Coronary artery (tissue), 2 donors: ENCODE measurements around the gene ZFP62.
A peak's percentile ranks its signal among the peaks of the same experiment; 100 is the strongest.

Source experiments
- DNase-seq: peaks from one replicate; pipeline ENCODE4 v3.0.0-alpha.2; 2017; ENCODE audit warnings: low spot score
- H3K27ac ChIP-seq, 2 donors: fragments of 200-600 bp; sonication (generic); one replicate each; pipeline ENCODE4 v1.5.1; 2016 to 2019
- H3K4me3 ChIP-seq: fragments of 200-600 bp; sonication (generic); 2 replicates; pipeline ENCODE4 v1.5.1; 2016; ENCODE audit warnings: mild to moderate bottlenecking, moderate library complexity
- CTCF ChIP-seq: fragments of 200-600 bp; sonication (generic); IDR thresholded peaks from one replicate; pipeline ENCODE4 v1.5.1; 2019; ENCODE audit warnings: antibody characterized with exemption

ZFP62 gene

GRCh38 chr5:180802325-180803180 lies 58.5 kb downstream of the ZFP62 start, which contains the start of gene MGAT1:
Gene MGAT1 (minus strand): TSS chr5:180802806. CDS start chr5:180792971, 9,835 bp downstream.
- TF ChIP-seq CTCF: no peak
- Histone ChIP-seq H3K27ac (peak within 1 kb of the TSS; percentile 99 to 100), H3K4me3 (peak within 1 kb of the TSS; percentile 97)
- peak; percentile 95 for DNase-seq

GRCh38 chr5:180801596-180802324 lies 59.3 kb downstream of the ZFP62 start:
- TF ChIP-seq CTCF: no peak
- Histone ChIP-seq H3K4me3 (peak overlapping the region; percentile 97), H3K27ac (peak overlapping the region; percentile 99 to 100)
- no peak for DNase-seq

GRCh38 chr5:180799902-180800801 lies 60.9 kb downstream of the ZFP62 start:
- peak overlapping the region; percentile 30 to 99 for H3K27ac ChIP-seq
- no peak for DNase-seq
- TF ChIP-seq CTCF: no peak
- H3K4me3 ChIP-seq: peak overlapping the region; percentile 97

- Histone ChIP-seq H3K27ac (peak overlapping the region in 1 of 2 donors; percentile 1), H3K4me3 (no peak overlapping the region)
- DNase-seq: no peak
These were observed 61.9 kb downstream of the ZFP62 start for GRCh38 chr5:180799194-180799593.

GRCh38 chr5:180798193-180798592 lies 62.9 kb downstream of the ZFP62 start:
- DNase-seq: no peak
- Histone ChIP-seq H3K4me3 (peak overlapping the region; percentile 26), H3K27ac (peak overlapping the region in 1 of 2 donors; percentile 1)
- TF ChIP-seq CTCF: no peak

More at GRCh38 chr5:180799194-180799593, 61.9 kb downstream of the ZFP62 start:
- TF ChIP-seq CTCF: no peak
